Tibial nerve (tissue), 4 donors: ENCODE measurements around the gene SYTL5. TPM values are rescaled to one million over a fixed set of nuclear protein-coding genes. Genes with fewer than 3 reads are reported as not detected.

Experiments
- DNase-seq, 2 donors: peaks; one replicate each; pipeline ENCODE4 v3.0.0-alpha.2; 2019; ENCODE audit warnings: low spot score in 2 of 2
- H3K27ac ChIP-seq, 4 donors: fragments of 200-600 bp; sonication (generic) in 3 of 4; one replicate each; pipeline ENCODE4 v1.5.1; 2017 to 2019; ENCODE audit warnings: mild to moderate bottlenecking in 1 of 4
- H3K27me3 ChIP-seq, 2 donors: fragments of 200-600 bp; sonication (generic) in 1 of 2; one replicate each; pipeline versions ENCODE4 v1.5.1 to v1.6.0; 2017 to 2019
- H3K36me3 ChIP-seq, 3 donors: fragments of 200-600 bp; sonication (generic); one replicate each; pipeline ENCODE4 v1.5.1; 2018 to 2019
- H3K4me1 ChIP-seq, 4 donors: fragments of 200-600 bp; sonication (generic) in 3 of 4; one replicate each; pipeline ENCODE4 v1.5.1; 2017 to 2019
- H3K4me3 ChIP-seq, 4 donors: fragments of 200-600 bp; sonication (generic) in 3 of 4; one replicate each; pipeline ENCODE4 v1.5.1; 2017 to 2019; ENCODE audit warnings: mild to moderate bottlenecking in 1 of 4, moderate library complexity in 1 of 4
- H3K9me3 ChIP-seq, 4 donors: fragments of 200-600 bp; sonication (generic) in 3 of 4; one replicate each; pipeline ENCODE4 v1.5.1; 2017 to 2019
- EP300 ChIP-seq, 2 donors: sonication (generic); formaldehyde crosslinking; IDR thresholded peaks; one replicate each; pipeline ENCODE4 v1.6.1; 2017; ENCODE audit warnings: antibody characterized with exemption in 2 of 2, mild to moderate bottlenecking in 1 of 2
- POLR2A ChIP-seq, 2 donors: fragments of 450-650 bp; IDR thresholded peaks; one replicate each; pipeline ENCODE4 v1.6.1; 2017; ENCODE audit warnings: antibody characterized with exemption in 2 of 2, mild to moderate bottlenecking in 2 of 2, moderate library complexity in 2 of 2
- WGBS, 2 donors: methylation state at CpG; one replicate each; pipeline ENCODE4 v1.1.5; 2018; 5-methylcytosine and 5-hydroxymethylcytosine counted together
- total RNA-seq, 4 donors: library from RNA; depleted of rRNA; stranded (reverse); fragments of >200 nt; gene quantifications; one replicate each; pipeline ENCODE4 v1.1.0, GENCODE V29; 2016
- TF ChIP-seq, protein P1 (sequence below), 5 experiments: fragments of 200-600 bp in 3 of 5; fragments of 450-650 bp in 2 of 5; sonication (generic) in 3 of 5; IDR thresholded peaks; one replicate each; pipeline ENCODE4 v1.5.1; 2016 to 2019; ENCODE audit warnings: antibody characterized with exemption in 5 of 5, mild to moderate bottlenecking in 3 of 5, moderate library complexity in 2 of 5

Gene SYTL5
- total RNA-seq, 4 donors from 2014 or later = 0.21 to 0.78 (median 0.37) TPM

DNA sequence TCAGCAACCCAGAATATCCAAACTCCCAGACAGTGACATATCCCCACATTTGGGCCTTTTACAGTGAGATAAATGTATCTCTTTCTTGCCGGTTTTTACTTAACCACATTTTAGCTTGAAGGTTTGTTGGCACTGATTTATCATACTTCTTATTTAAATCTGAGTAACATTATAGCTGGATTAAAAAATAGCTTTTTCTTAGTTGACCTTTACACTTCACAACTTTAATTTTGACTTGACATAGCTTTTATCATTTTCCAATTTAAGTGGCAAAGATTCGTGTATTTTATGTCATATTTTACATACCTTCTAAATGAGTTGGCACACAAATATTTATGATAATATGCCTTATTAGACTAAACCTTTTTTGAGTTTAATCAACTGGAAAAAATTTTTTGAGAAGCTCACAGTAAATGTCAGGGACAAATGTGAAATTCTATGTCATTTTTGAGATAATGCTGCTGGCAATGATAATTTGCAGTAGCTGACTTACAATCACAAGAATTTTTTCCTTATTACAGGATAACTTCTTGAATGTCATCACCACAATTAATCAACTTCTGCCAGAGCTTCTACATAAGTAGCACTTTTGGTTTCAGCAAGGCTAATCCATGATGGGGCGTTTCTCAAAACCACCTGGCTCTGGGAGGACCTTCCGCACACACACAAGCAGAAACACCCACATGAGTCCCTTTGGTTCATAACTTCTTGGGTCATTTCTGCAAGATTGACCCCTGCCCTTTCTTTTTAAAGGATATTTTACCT is 80.3 kb downstream of the SYTL5 start:
- Histone ChIP-seq H3K36me3 (no peaks in the 10 kb centered on the region), H3K4me1 (no peaks in the 10 kb centered on the region), H3K4me3 (no peak overlapping the region), H3K9me3 (no peaks in the 10 kb centered on the region), H3K27me3 (no peaks in the 10 kb centered on the region), H3K27ac (no peak overlapping the region)
- 65 to 69% methylated on average over 4 of the region's 4 CpGs for WGBS, 2 donors
- DNase-seq = no peak
- TF ChIP-seq EP300 (IDR thresholded peaks at IDR 0.05) (no peak), POLR2A (IDR thresholded peaks at IDR 0.05) (no peak)
- TF ChIP-seq, protein P1, sequence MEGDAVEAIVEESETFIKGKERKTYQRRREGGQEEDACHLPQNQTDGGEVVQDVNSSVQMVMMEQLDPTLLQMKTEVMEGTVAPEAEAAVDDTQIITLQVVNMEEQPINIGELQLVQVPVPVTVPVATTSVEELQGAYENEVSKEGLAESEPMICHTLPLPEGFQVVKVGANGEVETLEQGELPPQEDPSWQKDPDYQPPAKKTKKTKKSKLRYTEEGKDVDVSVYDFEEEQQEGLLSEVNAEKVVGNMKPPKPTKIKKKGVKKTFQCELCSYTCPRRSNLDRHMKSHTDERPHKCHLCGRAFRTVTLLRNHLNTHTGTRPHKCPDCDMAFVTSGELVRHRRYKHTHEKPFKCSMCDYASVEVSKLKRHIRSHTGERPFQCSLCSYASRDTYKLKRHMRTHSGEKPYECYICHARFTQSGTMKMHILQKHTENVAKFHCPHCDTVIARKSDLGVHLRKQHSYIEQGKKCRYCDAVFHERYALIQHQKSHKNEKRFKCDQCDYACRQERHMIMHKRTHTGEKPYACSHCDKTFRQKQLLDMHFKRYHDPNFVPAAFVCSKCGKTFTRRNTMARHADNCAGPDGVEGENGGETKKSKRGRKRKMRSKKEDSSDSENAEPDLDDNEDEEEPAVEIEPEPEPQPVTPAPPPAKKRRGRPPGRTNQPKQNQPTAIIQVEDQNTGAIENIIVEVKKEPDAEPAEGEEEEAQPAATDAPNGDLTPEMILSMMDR (IDR thresholded peaks at IDR 0.05) = no peak

DNA sequence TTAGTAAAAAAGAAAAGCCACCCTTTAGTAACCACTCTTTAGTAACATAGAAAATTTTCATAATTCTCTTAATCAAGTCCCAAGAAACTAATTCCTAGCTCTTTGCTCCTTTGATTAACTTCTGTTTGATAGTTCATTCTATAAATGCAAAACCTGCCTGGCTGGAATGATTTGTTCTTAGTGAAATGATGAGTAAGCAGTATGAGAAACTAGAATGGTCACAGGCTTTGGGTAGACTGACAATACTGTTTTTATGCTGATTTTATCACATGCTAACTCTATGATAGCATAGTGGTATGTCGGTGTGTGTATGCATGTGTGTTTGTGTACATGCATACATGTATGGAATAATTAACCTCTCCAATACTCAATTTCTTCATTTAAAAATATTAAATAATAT is 81.2 kb downstream of the SYTL5 start:
- WGBS, 2 donors = 76 to 80% methylated on average over 1 of the region's 1 CpG
- Histone ChIP-seq H3K36me3 (no peaks in the 10 kb centered on the region), H3K27ac (no peak overlapping the region), H3K9me3 (no peaks in the 10 kb centered on the region), H3K4me1 (no peaks in the 10 kb centered on the region), H3K27me3 (no peaks in the 10 kb centered on the region), H3K4me3 (no peak overlapping the region)
- TF ChIP-seq POLR2A (IDR thresholded peaks at IDR 0.05) = no peak
- TF ChIP-seq, protein P1 (IDR thresholded peaks at IDR 0.05) = no peak
- no peak for TF ChIP-seq EP300 (IDR thresholded peaks at IDR 0.05)
- no peak for DNase-seq

DNA sequence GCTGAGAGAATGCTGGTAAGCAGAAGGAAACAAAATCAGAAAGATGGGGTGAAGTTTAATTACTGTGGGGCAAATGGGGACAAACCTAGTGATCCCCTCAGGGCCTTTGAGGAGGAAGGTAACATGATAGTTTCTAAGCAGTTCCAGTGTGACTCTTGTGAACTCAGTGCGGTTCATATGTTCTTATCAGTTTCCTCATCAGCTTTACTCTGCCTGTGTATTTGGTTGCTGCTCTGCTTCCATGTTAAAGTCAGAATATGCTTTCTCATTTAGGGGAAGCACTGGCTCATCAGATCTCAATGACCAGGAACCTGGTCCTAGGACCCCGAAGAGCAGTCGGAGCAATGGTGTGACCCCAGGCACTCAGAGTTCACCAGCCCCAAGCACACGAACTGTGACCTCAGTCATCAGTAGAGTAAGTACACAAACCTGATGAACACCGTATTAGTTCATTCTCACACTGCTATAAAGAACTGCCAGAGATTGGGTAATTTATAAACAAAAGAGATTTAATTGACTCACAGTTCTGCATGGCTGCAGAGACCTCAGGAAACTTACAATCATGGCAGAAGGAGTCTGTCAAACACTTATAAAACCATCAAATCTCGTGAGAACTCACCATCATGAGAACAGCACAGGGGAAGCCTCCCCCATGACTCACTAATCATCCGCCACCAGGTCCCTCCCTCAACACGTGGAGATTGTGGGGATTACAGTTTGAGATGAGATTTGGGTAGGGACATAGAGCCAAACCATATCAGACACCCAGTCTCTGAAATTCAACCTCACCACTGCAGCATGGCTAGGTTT is 83.0 kb downstream of the SYTL5 start:
- TF ChIP-seq, protein P1 (IDR thresholded peaks at IDR 0.05) = no peak
- TF ChIP-seq POLR2A (IDR thresholded peaks at IDR 0.05) (no peak), EP300 (IDR thresholded peaks at IDR 0.05) (no peak)
- no peaks in the 10 kb centered on the region for H3K9me3 ChIP-seq
- H3K4me1 ChIP-seq = no peaks in the 10 kb centered on the region
- 67 to 86% methylated on average over 8 of the region's 8 CpGs for WGBS, 2 donors
- H3K27ac ChIP-seq = no peak overlapping the region
- H3K27me3 ChIP-seq = no peaks in the 10 kb centered on the region
- DNase-seq = no peak
- H3K36me3 ChIP-seq = no peaks in the 10 kb centered on the region
- H3K4me3 ChIP-seq = no peak overlapping the region

DNA sequence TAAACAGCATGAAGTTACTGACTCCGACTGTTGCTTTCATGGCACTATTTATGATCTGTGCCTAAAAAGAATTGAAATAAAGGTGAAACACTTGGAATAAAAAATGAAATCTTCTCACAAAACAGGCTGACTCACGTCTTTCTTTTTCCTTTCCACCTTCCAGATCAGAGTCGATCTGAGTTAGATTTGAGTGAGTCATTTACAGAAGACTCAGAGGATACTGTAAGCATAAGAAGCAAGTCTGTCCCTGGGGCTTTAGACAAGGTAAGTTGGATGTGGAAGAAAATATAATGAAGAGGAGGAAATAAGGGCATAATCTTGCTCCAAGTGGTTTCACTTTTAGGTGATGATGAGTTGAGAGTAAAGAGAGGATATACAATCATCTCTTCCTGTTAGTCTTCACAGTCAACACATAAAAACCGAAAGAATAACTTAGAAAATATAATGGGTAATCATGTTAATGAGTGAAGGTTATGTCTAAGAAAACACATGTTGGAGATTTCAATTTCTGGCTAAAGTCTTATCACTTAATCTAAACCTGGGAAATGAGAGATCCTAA is 89.7 kb downstream of the SYTL5 start:
- H3K36me3 ChIP-seq = no peaks in the 10 kb centered on the region
- H3K9me3 ChIP-seq = no peaks in the 10 kb centered on the region
- no peak for TF ChIP-seq EP300 (IDR thresholded peaks at IDR 0.05)
- TF ChIP-seq, protein P1 (IDR thresholded peaks at IDR 0.05) = no peak
- TF ChIP-seq POLR2A (IDR thresholded peaks at IDR 0.05) = no peak
- no peak for DNase-seq
- no peak overlapping the region for H3K27ac ChIP-seq
- H3K4me1 ChIP-seq = no peaks in the 10 kb centered on the region
- H3K4me3 ChIP-seq = no peak overlapping the region
- WGBS, 2 donors = 65 to 79% methylated on average over 4 of the region's 4 CpGs
- peaks cover 0 to 8% of the 10 kb centered on the region in 2 donors for H3K27me3 ChIP-seq

DNA sequence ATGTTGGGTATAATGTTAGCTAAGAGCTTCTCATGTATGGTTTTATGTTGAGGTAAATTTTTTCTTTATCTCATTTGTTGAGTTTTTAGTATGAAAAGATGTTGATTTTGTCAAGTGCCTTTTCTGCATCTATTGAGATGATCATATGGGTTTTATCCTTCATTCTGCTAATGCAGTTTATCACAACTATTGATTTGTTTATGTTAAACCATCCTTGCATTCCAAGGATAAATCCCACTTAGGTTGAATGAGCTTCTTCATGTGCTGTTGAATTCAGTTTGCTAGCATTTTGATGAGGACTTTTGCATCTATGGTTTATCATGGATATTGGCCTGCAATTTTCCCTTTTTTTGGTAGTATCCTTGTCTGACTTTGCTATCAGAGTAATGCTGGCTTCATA is 93.3 kb downstream of the SYTL5 start:
- TF ChIP-seq EP300 (IDR thresholded peaks at IDR 0.05) = no peak
- H3K27ac ChIP-seq = no peak overlapping the region
- DNase-seq = no peak
- H3K4me1 ChIP-seq = no peaks in the 10 kb centered on the region
- H3K27me3 ChIP-seq = peaks cover 0 to 7% of the 10 kb centered on the region in 2 donors
- H3K9me3 ChIP-seq = no peaks in the 10 kb centered on the region
- H3K4me3 ChIP-seq = no peak overlapping the region
- H3K36me3 ChIP-seq = no peaks in the 10 kb centered on the region
